Measurements from ENCODE around the gene ACVR1.

DNA sequence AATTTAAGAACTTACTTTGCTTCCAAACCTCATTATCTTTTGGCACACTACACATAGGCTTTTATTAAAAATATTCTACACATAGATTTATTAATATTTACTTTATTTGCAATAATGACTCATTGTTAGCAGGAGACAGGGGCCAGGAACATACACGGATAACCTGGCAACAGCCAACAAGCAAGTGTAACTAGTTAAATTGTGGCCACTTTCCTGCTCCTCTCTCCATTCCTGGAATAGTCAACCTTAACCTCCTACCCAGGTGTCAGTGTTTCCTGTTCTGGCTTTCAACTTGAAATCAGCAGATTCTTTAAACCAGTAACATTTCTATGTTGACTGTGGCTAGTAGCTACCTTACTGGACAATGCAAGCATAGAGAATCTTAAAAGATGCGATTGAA lies 26.5 kb downstream of the ACVR1 start:
- TF ChIP-seq, protein P1, sequence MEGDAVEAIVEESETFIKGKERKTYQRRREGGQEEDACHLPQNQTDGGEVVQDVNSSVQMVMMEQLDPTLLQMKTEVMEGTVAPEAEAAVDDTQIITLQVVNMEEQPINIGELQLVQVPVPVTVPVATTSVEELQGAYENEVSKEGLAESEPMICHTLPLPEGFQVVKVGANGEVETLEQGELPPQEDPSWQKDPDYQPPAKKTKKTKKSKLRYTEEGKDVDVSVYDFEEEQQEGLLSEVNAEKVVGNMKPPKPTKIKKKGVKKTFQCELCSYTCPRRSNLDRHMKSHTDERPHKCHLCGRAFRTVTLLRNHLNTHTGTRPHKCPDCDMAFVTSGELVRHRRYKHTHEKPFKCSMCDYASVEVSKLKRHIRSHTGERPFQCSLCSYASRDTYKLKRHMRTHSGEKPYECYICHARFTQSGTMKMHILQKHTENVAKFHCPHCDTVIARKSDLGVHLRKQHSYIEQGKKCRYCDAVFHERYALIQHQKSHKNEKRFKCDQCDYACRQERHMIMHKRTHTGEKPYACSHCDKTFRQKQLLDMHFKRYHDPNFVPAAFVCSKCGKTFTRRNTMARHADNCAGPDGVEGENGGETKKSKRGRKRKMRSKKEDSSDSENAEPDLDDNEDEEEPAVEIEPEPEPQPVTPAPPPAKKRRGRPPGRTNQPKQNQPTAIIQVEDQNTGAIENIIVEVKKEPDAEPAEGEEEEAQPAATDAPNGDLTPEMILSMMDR (IDR thresholded peaks at IDR 0.05): no peak
- TF ChIP-seq ZFX (IDR thresholded peaks at IDR 0.05; ENCODE audit: borderline replicate concordance): no peak

All from 22Rv1 (cell line).